HEK293 (cell line): ENCODE data around the gene GDAP1L1.

Source experiments
- CTCF ChIA-PET: fragments of 350-600 bp; formaldehyde crosslinking; extraction: SDS; loops from one replicate; lab custom pipeline; 2021; ENCODE audit warnings: antibody characterized with exemption; lab: Yijun Ruan, JAX
- POLR2A ChIA-PET: fragments of 300-600 bp; formaldehyde crosslinking; extraction: SDS; loops from one replicate; lab custom pipeline; 2020; ENCODE audit warnings: antibody characterized with exemption, inconsistent platforms; lab: Yijun Ruan, JAX
- H3K27ac ChIP-seq: fragments of 200-500 bp; sonication (Bioruptor generic); 2 replicates; pipeline ENCODE4 v1.5.1; 2014; ENCODE audit warnings: low read depth, low read length, control low read depth, inconsistent platforms; ENCODE audit errors: extremely low read depth
- H3K36me3 ChIP-seq, 2 experiments: fragments of 200-500 bp in 1 of 2; sonication (Bioruptor generic) in 1 of 2; 1 replicate in 1 of 2; 2 replicates in 1 of 2; pipeline ENCODE4 v1.5.1; 2014 to 2017; ENCODE audit warnings: inconsistent platforms in 2 of 2, low read length in 2 of 2; ENCODE audit not compliant: control insufficient read depth in 2 of 2, insufficient read depth in 1 of 2
- H3K4me1 ChIP-seq: fragments of 200-500 bp; sonication (Bioruptor generic); 2 replicates; pipeline ENCODE4 v1.5.1; 2014; ENCODE audit warnings: mild to moderate bottlenecking, low read length, inconsistent platforms; ENCODE audit not compliant: control insufficient read depth, insufficient read depth
- H3K4me3 ChIP-seq: 2 replicates; pipeline ENCODE4 v1.5.1; 2011; ENCODE audit warnings: low read depth, mild to moderate bottlenecking, control low read depth, low read length, moderate library complexity
- H3K9me3 ChIP-seq: fragments of 200-500 bp; sonication (Bioruptor generic); 2 replicates; pipeline ENCODE4 v1.5.1; 2014; ENCODE audit warnings: low read depth, low read length, inconsistent platforms; ENCODE audit not compliant: control insufficient read depth, insufficient read depth
- KLF9 ChIP-seq: fragments of 450-650 bp; formaldehyde crosslinking; IDR thresholded peaks from 2 replicates; pipeline ENCODE4 v1.5.1; 2016; ENCODE audit warnings: missing biosample characterization, missing genetic modification characterization, low read depth
- RBAK ChIP-seq: fragments of 450-650 bp; formaldehyde crosslinking; IDR thresholded peaks from 2 replicates; pipeline ENCODE4 v1.5.1; 2016; ENCODE audit warnings: missing biosample characterization, missing genetic modification characterization
- SCRT1 ChIP-seq: fragments of 450-650 bp; formaldehyde crosslinking; IDR thresholded peaks from 2 replicates; pipeline ENCODE4 v1.5.1; 2016; ENCODE audit warnings: missing biosample characterization, missing genetic modification characterization, borderline replicate concordance
- SP3 ChIP-seq: fragments of 450-650 bp; formaldehyde crosslinking; IDR thresholded peaks from 2 replicates; pipeline ENCODE4 v1.5.1; 2016; ENCODE audit warnings: missing biosample characterization, missing genetic modification characterization
- ZBTB6 ChIP-seq: fragments of 450-650 bp; formaldehyde crosslinking; IDR thresholded peaks from 2 replicates; pipeline ENCODE4 v1.5.1; 2017; ENCODE audit warnings: missing biosample characterization, missing genetic modification characterization
- ZFP41 ChIP-seq: fragments of 450-650 bp; formaldehyde crosslinking; IDR thresholded peaks from 2 replicates; pipeline ENCODE4 v1.5.1; 2016; ENCODE audit warnings: missing biosample characterization, missing genetic modification characterization, borderline replicate concordance
- ZIC2 ChIP-seq: fragments of 450-650 bp; formaldehyde crosslinking; IDR thresholded peaks from 2 replicates; pipeline ENCODE4 v1.5.1; 2016; ENCODE audit warnings: missing biosample characterization, missing genetic modification characterization
- ZNF19 ChIP-seq: fragments of 450-650 bp; formaldehyde crosslinking; IDR thresholded peaks from 2 replicates; pipeline ENCODE4; 2016; ENCODE audit warnings: missing biosample characterization, missing genetic modification characterization, low read depth
- ZNF324 ChIP-seq: fragments of 450-650 bp; formaldehyde crosslinking; IDR thresholded peaks from 2 replicates; pipeline ENCODE4 v1.5.1; 2016; ENCODE audit warnings: missing biosample characterization, missing genetic modification characterization
- ZNF404 ChIP-seq: fragments of 450-650 bp; formaldehyde crosslinking; IDR thresholded peaks from 2 replicates; pipeline ENCODE4 v1.5.1; 2017; ENCODE audit warnings: missing biosample characterization, missing genetic modification characterization
- ZNF416 ChIP-seq: fragments of 450-650 bp; formaldehyde crosslinking; IDR thresholded peaks from 2 replicates; pipeline ENCODE4 v1.5.1; 2016; ENCODE audit warnings: missing biosample characterization, missing genetic modification characterization
- ZNF548 ChIP-seq: fragments of 450-650 bp; formaldehyde crosslinking; IDR thresholded peaks from 2 replicates; pipeline ENCODE4 v1.5.1; 2016; ENCODE audit warnings: missing biosample characterization, missing genetic modification characterization
- ZNF610 ChIP-seq: fragments of 450-650 bp; formaldehyde crosslinking; IDR thresholded peaks from 2 replicates; pipeline ENCODE4 v1.5.1; 2016; ENCODE audit warnings: missing biosample characterization, missing genetic modification characterization, borderline replicate concordance
- ZNF629 ChIP-seq: fragments of 450-650 bp; formaldehyde crosslinking; IDR thresholded peaks from 2 replicates; pipeline ENCODE4 v1.5.1; 2017; ENCODE audit warnings: missing biosample characterization, missing genetic modification characterization
- ZNF792 ChIP-seq: fragments of 450-650 bp; formaldehyde crosslinking; IDR thresholded peaks from 2 replicates; pipeline ENCODE4 v1.5.1; 2016; ENCODE audit warnings: missing biosample characterization, missing genetic modification characterization
- ZNF837 ChIP-seq: fragments of 450-650 bp; formaldehyde crosslinking; IDR thresholded peaks from 2 replicates; pipeline ENCODE4 v1.5.1; 2016; ENCODE audit warnings: missing biosample characterization, missing genetic modification characterization
- TF ChIP-seq, protein P1 (sequence below): fragments of 450-650 bp; formaldehyde crosslinking; IDR thresholded peaks from 2 replicates; pipeline ENCODE4 v1.5.1; 2016; ENCODE audit warnings: missing biosample characterization, missing genetic modification characterization
- TF ChIP-seq, protein P2 (sequence below): fragments of 450-650 bp; formaldehyde crosslinking; optimal IDR thresholded peaks from 2 replicates; pipeline ENCODE3; 2016; ENCODE audit warnings: missing biosample characterization, mild to moderate bottlenecking, missing genetic modification characterization
- TF ChIP-seq, protein P3 (sequence below): fragments of 450-650 bp; formaldehyde crosslinking; IDR thresholded peaks from 2 replicates; pipeline ENCODE4 v1.5.1; 2016; ENCODE audit warnings: missing biosample characterization, missing genetic modification characterization, low read depth

GDAP1L1 gene

GRCh38 chr20:44280387-44280786 lies 33.3 kb downstream of the GDAP1L1 start:
- POLR2A ChIA-PET = no interaction called here
- Histone ChIP-seq H3K27ac (no peak overlapping the region), H3K36me3 (no peaks in the 10 kb centered on the region), H3K4me3 (no peak overlapping the region), H3K9me3 (no peaks in the 10 kb centered on the region)
- CTCF ChIA-PET = no interaction called here
- no peak for TF ChIP-seq KLF9 (tag by site-specific recombination)
- TF ChIP-seq ZIC2 = no peak
- TF ChIP-seq ZBTB6 (tag by site-specific recombination) = no peak
- TF ChIP-seq, all 188 proteins: peak for 0
- H3K4me1 ChIP-seq = no peaks in the 10 kb centered on the region

DNA sequence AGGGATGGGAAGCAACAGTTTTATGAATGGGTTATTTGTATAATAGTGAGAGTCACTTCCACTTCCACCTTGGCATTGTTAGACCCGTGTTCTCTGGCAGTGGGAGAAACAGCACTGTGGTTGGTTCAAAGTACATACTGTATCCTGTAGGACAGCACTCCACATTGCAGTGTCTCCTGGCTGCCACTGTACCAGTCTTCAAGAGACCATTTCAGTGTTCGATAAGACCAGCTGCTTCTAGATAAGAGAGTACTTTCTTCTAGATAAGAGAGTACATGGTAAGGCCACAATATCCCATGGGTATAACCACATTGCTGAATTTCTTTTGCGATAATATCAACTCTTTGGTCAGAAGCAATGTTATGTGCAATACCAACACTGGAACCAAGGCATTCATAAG lies 35.1 kb downstream of the GDAP1L1 start:
- no peaks in the 10 kb centered on the region for H3K4me1 ChIP-seq
- TF ChIP-seq RBAK (tag by site-specific recombination) (no peak), ZNF19 (no peak), SP3 (no peak), ZFP41 (tag by site-specific recombination) (no peak)
- TF ChIP-seq, protein P1, sequence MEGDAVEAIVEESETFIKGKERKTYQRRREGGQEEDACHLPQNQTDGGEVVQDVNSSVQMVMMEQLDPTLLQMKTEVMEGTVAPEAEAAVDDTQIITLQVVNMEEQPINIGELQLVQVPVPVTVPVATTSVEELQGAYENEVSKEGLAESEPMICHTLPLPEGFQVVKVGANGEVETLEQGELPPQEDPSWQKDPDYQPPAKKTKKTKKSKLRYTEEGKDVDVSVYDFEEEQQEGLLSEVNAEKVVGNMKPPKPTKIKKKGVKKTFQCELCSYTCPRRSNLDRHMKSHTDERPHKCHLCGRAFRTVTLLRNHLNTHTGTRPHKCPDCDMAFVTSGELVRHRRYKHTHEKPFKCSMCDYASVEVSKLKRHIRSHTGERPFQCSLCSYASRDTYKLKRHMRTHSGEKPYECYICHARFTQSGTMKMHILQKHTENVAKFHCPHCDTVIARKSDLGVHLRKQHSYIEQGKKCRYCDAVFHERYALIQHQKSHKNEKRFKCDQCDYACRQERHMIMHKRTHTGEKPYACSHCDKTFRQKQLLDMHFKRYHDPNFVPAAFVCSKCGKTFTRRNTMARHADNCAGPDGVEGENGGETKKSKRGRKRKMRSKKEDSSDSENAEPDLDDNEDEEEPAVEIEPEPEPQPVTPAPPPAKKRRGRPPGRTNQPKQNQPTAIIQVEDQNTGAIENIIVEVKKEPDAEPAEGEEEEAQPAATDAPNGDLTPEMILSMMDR = no peak
- no peak overlapping the region for H3K4me3 ChIP-seq
- POLR2A ChIA-PET = no interaction called here
- no peaks in the 10 kb centered on the region for H3K36me3 ChIP-seq
- no peaks in the 10 kb centered on the region for H3K9me3 ChIP-seq
- CTCF ChIA-PET = interaction anchor here (0.6 to 1.4 kb wide), 4 partner anchors 28 to 66 kb away, joined by 3 to 7 read pairs (median 4); partner anchors contain the start of gene FITM2
- no peak overlapping the region for H3K27ac ChIP-seq

- ChIA-PET CTCF (interaction anchor here (0.6 to 2.5 kb wide), 2 partner anchors 21 to 27 kb away, joined by 4 to 7 read pairs; partner anchors contain the start of gene FITM2), POLR2A (no interaction called here)
- Histone ChIP-seq H3K36me3 (no peaks in the 10 kb centered on the region), H3K27ac (no peak overlapping the region), H3K4me3 (no peak overlapping the region), H3K4me1 (no peaks in the 10 kb centered on the region), H3K9me3 (no peaks in the 10 kb centered on the region)
- no peak for TF ChIP-seq ZNF324 (tag by site-specific recombination)
- no peak for TF ChIP-seq ZNF404
- no peak for TF ChIP-seq ZNF837 (tag by site-specific recombination)
- TF ChIP-seq ZNF416 = no peak
- TF ChIP-seq ZNF792 (tag by site-specific recombination) = no peak
- no peak for TF ChIP-seq ZNF548
- no peak for TF ChIP-seq SCRT1
- TF ChIP-seq ZNF629 = peak; percentile 62
- TF ChIP-seq, protein P2, sequence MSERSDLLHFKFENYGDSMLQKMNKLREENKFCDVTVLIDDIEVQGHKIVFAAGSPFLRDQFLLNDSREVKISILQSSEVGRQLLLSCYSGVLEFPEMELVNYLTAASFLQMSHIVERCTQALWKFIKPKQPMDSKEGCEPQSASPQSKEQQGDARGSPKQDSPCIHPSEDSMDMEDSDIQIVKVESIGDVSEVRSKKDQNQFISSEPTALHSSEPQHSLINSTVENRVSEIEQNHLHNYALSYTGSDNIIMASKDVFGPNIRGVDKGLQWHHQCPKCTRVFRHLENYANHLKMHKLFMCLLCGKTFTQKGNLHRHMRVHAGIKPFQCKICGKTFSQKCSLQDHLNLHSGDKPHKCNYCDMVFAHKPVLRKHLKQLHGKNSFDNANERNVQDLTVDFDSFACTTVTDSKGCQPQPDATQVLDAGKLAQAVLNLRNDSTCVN (tag by site-specific recombination) = no peak
- TF ChIP-seq, protein P3, sequence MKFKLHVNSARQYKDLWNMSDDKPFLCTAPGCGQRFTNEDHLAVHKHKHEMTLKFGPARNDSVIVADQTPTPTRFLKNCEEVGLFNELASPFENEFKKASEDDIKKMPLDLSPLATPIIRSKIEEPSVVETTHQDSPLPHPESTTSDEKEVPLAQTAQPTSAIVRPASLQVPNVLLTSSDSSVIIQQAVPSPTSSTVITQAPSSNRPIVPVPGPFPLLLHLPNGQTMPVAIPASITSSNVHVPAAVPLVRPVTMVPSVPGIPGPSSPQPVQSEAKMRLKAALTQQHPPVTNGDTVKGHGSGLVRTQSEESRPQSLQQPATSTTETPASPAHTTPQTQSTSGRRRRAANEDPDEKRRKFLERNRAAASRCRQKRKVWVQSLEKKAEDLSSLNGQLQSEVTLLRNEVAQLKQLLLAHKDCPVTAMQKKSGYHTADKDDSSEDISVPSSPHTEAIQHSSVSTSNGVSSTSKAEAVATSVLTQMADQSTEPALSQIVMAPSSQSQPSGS (tag by site-specific recombination) = peak; percentile 66
- TF ChIP-seq ZNF610 (tag by site-specific recombination) = no peak
Measured at GRCh38 chr20:44284032-44284431, 36.9 kb downstream of the GDAP1L1 start.
